NCI-H187 treated with DMSO at 0.1 percent for 48 hours (cell line): Measurements from ENCODE around the gene DEF6.

Experiments
- DNase-seq: peaks from one replicate; lab custom pipeline; 2025; lab: John Stamatoyannopoulos, UW

The DEF6 gene

GRCh38 chr6:35297601-35298481, at the start of gene DEF6:
DEF6 (plus strand) TSS chr6:35297818; CDS start chr6:35297857, 39 bp downstream.
- DNase-seq, result peak; percentile 46

GRCh38 chr6:35248300-35248699, 49.3 kb upstream of the DEF6 start:
- DNase-seq, result no peak

DNA sequence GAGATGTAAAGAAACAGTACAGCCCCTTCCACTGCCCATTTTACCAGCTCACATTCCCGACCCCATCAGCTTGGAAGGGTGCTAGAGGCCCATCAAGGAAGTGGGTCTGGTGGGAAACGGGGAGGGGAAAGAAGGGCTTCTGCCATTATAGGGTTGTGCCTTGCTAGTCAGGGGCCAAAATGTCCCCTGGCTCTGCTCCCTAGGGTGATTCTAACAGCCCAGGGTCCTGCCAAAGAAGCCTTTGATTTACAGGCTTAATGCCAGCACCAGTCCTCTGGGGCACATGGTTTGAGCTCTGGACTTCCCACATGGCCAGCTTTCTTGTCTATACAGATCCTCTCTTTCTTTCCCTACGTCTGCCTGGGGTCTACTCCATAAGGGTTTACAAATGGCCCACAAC, 48.7 kb upstream of the DEF6 start:
- DNase-seq, result no peak

DNA sequence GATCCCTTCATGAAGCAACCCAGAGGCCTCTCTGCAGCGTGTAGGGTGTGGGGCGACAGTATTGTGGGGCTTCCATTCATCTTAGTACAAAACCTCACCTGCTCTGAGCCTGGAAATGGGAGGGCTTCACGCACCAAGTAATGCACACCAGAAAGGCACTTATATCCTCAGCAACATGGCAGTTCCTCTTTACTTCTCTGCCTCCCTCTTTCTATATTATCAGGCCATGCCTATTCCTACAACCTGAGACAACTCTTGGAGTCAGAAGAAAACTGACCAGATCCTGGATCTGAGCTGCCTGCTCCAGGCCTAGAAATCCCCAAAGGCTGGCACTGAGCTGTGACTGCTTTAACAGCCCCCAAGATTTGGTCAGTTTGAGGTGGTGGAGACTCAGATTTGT, 45.7 kb upstream of the DEF6 start:
- no peak for DNase-seq

GRCh38 chr6:35253249-35253648, 44.4 kb upstream of the DEF6 start:
- no peak for DNase-seq

- DNase-seq, result no peak
These were observed 39.3 kb upstream of the DEF6 start for GRCh38 chr6:35258336-35258735.

DNA sequence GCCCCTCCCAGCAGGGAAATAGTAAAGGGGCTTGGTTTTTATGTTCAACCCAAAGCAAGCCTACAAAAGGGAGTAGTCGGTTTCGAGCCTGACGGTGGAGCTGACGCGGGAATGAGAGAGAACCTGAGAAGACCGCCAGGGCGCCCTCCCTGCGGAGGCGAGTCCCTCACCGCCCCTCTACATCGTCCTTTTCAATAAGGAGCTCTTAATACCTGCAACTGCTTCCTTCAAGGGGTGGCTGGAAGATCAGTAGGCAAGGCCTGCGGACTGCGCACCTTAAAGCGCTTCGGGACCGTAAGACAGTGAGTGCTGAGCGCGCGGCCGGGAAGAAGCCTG, 38.8 kb upstream of the DEF6 start:
- no peak for DNase-seq

- peak; percentile 42 for DNase-seq
These were observed 38.2 kb upstream of the DEF6 start, which contains the start of gene ZNF76 for GRCh38 chr6:35259194-35259947. ZNF76 (plus strand) TSS chr6:35259735; CDS start chr6:35281152, 21,417 bp downstream.

- DNase-seq, result no peak
These were observed 37.5 kb upstream of the DEF6 start for GRCh38 chr6:35259948-35260590.

- no peak for DNase-seq
These were observed 36.7 kb upstream of the DEF6 start for GRCh38 chr6:35260591-35261570.

DNA sequence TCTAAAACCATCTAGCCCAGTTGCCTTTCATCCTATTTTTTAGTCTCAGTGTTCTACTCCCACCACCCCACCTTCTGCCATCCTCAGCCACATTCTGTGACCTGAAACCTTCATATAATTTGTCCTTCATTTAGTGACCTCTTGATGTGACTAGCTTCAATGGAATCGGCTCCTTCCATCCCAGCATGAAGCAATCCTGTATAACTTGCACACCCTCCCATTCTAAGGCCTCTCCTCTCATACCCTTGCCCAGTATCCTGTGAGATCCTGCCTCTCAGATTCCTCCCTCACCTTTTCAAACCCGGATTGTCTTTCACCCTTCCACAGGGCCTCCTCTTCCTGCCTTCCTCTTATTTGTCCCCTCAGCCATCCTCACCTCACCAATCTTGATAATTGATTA, 35.0 kb upstream of the DEF6 start:
- no peak for DNase-seq

DNA sequence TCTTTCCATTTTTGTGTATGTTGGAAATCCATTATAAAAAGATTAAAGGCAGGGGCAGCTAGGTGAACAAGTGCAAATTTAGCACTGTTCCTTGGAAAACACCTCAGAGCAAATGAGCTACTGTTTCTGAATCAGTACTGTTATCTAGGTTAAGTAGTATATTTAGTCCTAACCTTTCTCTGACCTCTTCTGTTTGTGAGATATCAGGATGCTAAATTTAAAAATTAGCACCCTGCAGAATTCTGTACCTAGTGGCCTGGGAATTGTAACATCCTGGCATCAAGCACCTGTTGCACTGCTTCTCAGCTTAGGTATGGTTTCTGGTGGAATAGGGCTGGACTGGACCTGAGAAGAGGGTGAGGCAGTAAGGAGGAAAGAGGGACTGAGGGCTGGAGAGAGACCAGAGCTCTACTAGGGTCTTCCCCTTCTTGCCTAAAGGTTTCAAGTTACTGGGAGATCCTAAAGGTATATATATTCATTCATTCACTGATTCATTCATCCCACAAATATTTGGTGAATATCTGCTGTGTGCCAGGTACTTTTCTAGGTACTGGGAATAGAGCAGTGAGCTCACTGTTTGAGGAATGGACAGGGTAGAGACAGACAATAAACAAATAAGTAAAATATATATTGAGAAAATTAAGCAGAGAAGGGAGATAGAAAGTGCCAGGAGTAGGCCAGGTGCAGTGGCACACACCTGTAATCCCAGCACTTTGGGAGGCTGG, 32.9 kb upstream of the DEF6 start:
- DNase-seq, result no peak

GRCh38 chr6:35265523-35265922, 32.1 kb upstream of the DEF6 start:
- no peak for DNase-seq

DNA sequence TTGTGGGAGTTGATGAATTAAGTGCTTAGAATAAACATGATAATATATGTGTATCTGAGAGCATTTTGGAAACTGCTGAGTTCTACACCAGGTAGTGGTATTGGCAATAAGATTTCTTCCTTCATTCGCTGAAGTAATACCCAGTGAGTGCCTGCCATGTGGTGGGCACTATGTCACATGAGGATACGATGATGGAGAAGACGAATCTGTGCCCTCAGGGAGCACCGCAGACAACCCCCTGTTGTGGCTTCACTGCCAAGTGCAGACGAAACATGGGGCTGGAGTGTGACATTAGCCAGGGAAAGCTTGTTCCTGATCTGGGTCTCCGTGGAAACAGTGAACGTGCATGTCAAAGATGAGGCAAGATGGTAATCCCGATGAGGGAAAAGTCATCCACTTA, 30.2 kb upstream of the DEF6 start:
- DNase-seq, result no peak

- DNase-seq, result no peak
These were observed 29.7 kb upstream of the DEF6 start for GRCh38 chr6:35267897-35268296.

DNA sequence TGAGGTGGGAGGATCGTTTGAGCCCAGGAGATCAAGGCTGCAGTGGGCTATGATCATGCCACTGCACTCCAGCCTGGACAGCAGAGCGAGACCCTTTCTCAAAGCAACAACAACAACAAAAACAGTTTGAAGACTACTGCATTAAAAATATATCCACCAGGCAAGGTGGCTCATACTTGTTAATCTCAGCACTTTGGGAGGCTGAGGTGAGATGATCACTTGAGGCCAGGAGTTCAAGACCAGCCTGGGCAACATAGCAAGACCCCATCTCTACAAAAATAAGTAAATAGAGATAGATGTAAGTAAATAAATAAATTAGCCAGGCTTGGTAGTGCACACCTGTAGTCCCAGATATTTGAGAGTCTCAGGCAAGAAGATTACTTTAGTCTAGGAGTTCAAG, 25.6 kb upstream of the DEF6 start:
- DNase-seq, result no peak

GRCh38 chr6:35273822-35274559, 23.6 kb upstream of the DEF6 start:
- DNase-seq, result no peak

DNA sequence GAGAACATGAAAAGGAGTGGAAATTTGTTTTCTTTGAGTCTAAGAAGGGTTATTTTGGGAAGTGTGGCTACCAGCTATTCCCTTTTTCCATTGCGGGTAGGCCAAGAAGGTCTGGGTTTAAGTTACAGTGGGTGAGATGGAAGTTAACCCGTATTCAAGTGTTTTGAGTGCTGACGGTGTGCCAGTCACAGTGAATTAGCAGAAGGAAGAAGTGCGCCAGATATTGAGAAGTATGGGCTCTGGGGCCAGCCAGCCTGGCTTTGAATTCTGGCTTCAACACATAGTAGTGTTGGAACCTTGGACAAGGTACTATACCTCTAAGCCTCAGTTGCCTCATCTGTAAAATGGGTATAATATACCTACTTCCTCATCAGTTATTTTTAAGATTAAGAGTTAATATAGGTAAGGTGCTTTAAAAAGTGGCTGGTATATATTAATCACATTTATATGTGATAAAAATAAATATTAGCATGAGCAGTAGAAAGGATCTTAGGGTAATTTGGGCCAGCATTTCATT, 21.8 kb upstream of the DEF6 start:
- no peak for DNase-seq

DNA sequence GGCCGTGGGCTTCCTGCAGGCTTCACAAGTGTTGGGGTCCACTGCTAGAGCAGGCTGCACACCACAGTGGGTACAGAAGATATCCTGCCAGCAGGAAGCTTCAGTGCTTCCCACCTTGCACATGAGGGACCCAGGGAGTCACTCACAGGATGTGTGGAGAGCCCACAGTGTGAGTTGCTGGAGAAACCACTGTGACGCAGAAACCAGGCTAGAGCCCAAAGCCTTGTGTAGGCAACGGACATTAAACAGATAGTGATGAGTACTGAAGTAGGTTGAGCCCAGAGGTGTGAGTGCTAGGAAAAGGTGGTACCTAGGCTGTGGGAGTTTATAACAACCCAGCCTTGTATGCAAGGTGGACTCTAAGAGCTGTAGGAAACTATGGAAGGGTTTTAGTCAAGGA, 18.9 kb upstream of the DEF6 start:
- DNase-seq, result no peak

DNA sequence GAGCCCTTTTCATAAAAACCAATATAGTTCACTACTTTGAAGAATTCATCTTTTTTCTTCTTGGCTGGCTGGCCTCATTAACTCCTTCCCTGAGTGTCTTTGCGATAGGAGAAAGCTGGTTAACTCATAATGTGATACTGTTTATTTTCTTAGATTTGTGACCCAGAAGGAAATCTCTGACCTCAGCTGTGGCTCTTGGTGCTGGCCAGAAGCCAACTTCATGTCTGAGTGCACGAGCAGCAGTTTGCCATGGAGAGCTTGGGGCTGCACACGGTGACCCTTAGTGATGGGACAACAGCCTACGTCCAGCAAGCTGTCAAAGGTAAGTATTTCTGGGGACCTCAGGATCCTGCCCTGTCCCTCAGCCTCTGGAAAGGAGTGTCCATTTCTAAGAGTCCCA, 16.7 kb upstream of the DEF6 start:
- no peak for DNase-seq
